NCI-H524 treated with DMSO at 0.1 percent for 48 hours (cell line): ENCODE data around the gene TRAF7.
"Not testable (repeated sequence)": the region's sequence is repeated elsewhere in the genome, so short reads cannot be mapped to it uniquely, and the experiment has no call there.

Experiments
- DNase-seq: peaks from one replicate; lab custom pipeline; 2025; lab: John Stamatoyannopoulos, UW

The TRAF7 gene

DNA sequence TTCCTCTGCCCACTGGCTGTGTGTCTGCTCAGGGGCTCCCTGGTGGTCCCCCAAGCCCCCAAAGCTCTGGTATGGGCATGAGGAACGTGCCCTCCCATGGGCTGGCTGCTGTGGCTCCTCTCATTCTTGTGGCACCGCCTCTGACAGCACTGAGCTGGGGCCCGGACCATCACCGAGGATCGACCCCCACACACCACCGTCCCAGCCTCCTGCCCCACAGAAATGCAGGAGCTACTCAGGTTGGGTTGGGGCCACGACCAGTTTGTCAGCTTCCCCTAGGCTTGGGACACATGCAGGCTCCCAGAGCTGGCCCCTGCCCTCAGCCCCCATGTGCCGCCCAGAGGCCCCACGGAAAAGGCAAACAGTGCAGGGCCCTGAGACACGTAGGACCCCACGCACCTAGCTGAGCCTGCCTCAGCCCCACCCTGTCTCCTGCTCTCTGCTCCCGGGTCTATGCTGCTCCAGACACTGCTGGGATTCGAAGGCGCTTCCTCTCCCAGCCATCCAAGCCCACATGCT is 44.1 kb downstream of the TRAF7 start:
- DNase-seq = no peak

DNA sequence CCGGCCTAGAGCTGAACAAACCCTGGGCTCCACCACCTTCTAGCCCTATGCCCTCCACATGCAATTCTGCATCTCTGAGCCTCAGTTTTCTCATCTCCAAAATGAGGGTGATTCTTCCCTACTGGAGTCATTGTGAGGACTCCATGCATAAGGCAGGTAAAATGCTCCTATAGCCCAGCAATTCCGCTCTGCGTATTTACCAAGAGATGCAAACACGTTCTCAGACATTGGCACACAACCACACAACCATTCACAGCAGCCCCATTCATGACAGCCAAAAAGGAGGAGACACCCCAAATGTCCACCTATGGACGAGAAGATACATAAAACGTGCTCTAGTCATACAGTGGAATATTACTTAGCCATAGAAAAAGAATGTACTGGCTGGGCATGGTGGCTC is 44.7 kb downstream of the TRAF7 start:
- DNase-seq = no peak

DNA sequence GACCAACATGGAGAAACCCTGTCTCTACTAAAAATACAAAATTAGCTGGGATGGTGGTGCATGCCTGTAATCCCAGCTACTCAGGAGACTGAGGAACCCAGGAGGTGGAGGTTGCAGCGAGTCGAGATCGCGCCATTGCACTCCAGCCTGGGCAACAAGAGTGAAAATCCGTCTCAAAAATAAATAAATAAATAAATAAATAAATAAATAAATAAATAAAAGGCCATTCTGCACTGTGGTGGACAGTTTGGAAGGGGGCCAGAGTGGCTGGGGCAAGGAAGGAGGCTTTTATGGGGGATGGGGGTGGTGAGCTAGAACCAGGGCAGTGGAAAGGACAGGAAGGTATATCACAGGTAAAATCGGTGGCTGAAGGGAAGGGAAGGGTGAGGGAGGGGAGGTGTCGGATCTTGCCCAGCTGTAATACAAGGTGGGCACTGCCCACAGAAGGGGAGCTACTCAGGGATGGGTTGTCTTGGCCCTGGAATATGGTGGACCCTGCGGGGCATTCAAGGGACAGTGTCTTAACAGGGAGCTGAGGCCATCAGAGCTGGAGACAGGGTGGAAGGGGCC is 47.6 kb downstream of the TRAF7 start:
- DNase-seq = not testable (repeated sequence)

DNA sequence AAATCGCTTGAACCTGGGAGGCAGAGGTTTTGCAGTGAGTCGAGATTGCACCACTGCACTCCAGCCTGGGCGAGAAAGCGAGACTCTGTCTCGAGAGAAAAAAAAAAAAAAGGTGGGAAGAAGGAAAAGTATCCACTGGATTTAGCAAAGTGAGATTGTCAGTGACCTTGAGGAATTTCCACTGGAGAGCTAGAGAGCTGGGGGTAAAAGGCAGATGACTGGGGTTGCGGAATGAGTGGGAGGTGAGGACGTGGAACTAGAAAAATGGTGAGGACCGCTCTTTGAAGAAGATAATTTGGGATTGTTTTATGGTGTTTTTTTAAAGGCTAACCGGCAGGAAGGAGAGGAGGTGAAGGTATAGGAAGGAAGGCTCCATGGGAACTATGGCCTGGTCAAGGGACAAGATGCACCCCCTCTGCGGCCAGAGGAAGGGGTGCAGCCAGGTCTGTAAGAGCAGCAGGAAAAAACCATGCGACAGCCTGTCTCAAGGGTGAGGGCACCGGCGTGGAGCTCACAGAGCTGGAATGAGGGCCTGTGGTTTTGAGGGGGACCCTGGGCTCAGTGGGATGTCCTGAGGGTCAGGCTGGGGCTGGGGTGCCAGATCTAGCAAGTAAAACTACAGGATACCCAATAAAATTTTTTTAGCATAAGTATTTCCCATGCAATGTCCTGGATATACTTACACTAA is 49.0 kb downstream of the TRAF7 start:
- no peak for DNase-seq

DNA sequence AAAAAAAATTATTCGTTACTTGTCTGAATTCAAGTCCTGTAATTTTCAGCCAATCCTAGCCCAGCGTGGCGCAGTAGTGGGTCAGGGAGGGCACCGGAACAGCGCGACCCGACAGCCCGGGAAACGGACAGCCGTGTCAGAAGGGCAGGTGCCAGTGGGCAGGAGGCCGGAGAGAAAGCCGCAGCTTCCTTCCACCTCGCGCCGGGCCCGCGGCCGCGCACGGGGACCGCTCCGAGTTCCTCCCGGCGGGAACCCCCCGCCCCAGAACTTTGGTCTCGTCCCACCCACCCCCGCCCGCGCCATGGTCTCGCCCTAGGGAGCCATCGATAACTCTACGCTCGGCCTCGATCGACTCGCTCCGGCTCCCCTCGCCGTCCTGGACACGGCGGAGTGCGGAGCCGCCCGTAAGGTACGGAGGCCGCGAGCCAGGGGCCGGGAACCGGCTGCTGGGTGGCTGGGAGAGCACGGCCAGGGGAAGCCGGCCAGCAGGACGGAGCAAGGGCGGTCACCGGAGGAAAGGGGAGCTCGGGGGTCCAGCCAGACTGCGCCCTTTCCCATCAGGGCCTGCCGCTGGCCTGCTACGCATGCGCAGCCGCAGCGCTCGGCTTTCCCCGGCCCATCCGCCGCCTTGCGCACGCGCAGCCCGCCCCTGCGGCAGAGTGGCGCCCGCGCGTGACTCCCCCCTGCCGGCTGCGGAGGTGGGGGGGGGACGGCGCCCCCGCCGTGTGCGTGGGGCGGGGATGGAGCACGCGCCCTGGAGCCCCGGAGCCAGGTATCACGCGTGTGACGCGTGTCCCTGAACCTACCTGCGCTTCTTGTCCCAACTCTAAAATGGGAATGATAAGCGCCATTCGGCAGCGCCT is 49.8 kb downstream of the TRAF7 start, which contains the start of gene MLST8:
TSS of gene MLST8 (plus strand) at position 351 of the 863 bp plus-strand sequence. CDS start 632 bp downstream, outside the sequence.
- no peak for DNase-seq

DNA sequence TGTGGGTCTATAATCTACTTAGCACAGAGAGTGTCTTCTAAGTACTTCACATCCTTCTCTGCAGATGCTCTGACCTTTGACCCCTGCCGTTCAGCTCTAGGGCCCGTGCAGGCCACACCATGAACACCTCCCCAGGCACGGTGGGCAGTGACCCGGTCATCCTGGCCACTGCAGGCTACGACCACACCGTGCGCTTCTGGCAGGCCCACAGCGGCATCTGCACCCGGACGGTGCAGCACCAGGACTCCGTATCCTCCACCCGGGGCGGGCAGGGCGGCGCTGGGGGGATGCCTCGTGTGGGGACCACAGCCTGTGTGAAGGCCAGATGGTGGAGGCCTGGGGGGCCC is 50.4 kb downstream of the TRAF7 start:
- DNase-seq = no peak

DNA sequence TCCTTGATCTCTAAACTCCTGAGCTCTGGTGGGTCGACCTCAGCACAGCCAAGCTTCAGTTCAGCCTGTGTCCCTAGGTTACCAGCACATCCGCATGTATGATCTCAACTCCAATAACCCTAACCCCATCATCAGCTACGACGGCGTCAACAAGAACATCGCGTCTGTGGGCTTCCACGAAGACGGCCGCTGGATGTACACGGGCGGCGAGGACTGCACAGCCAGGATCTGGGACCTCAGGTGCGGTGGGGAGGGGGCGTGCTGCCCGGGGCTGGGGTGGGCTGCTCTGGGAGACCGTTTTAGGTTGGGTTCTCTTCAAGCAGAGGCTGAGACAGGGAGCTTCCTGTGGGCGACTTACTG is 50.8 kb downstream of the TRAF7 start:
- DNase-seq = no peak

DNA sequence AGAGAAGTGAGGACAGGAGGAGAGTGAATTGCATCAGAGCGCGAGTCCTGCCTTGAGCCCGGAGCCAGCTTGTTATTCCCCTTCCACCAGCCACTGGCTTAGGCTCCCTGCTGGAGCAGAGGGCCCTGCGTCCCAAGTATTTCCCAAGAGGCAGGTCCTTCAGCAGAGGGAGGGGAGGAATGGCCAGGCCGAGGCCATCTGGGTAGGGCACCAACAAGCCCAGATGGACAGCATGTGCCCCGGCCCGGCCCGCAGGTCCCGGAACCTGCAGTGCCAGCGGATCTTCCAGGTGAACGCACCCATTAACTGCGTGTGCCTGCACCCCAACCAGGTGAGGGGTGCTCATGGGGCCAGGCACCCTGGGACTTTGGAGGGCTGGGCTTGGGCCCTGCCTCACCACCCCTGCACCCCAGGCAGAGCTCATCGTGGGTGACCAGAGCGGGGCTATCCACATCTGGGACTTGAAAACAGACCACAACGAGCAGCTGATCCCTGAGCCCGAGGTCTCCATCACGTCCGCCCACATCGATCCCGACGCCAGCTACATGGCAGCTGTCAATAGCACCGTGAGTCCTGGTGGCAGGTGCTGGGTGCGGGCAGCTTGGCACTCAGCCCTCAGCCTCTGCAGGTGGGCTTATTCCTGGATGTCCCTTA is 51.3 kb downstream of the TRAF7 start:
- no peak for DNase-seq

DNA sequence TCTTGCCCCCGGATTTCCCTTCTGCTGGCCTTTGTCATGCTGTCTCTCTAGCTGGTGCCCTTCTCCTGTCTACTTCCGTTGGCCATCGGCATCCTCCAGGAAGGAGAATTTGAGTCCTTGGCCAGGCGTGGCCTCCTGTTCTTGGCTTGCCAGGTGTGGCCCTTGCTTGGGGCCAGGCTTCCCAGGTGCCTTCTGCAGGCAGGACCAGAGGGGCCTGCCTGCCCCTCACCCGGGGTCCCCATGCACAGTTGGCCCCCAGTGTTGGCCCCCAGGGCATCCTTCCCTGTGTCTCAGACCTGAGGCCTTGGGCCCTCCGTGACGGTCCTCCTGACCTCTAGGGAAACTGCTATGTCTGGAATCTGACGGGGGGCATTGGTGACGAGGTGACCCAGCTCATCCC is 52.3 kb downstream of the TRAF7 start:
- DNase-seq = no peak

DNA sequence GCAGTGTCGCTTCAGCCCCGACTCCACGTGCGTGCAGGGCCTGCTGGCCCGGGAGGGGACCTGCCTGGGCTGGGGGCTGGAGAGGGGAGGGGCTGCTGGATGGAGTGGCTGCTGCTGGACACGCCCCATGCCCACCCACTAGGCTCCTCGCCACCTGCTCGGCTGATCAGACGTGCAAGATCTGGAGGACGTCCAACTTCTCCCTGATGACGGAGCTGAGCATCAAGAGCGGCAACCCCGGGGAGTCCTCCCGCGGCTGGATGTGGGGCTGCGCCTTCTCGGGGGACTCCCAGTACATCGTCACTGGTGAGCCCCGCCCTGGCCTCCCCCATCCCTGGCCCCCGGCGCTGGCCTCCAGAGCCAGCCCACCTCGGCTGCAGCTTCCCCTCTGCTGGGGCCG is 52.7 kb downstream of the TRAF7 start:
- no peak for DNase-seq

DNA sequence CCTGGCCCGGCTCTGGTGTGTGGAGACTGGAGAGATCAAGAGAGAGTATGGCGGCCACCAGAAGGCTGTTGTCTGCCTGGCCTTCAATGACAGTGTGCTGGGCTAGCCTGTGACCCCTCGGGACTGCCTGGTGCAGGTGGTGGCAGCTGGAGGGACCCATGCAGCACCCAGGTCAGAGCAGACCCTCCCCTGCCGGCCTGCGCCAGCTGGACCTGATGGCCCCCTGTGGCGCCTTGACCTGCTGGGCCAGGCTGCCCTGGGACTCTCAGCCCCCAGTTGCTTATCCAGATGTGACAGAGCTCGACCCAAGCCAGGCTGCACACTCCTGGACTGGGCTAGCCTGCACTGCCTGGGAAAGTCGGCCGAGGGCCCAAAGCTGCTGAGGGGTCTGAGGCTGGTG is 53.2 kb downstream of the TRAF7 start:
- DNase-seq = no peak

DNA sequence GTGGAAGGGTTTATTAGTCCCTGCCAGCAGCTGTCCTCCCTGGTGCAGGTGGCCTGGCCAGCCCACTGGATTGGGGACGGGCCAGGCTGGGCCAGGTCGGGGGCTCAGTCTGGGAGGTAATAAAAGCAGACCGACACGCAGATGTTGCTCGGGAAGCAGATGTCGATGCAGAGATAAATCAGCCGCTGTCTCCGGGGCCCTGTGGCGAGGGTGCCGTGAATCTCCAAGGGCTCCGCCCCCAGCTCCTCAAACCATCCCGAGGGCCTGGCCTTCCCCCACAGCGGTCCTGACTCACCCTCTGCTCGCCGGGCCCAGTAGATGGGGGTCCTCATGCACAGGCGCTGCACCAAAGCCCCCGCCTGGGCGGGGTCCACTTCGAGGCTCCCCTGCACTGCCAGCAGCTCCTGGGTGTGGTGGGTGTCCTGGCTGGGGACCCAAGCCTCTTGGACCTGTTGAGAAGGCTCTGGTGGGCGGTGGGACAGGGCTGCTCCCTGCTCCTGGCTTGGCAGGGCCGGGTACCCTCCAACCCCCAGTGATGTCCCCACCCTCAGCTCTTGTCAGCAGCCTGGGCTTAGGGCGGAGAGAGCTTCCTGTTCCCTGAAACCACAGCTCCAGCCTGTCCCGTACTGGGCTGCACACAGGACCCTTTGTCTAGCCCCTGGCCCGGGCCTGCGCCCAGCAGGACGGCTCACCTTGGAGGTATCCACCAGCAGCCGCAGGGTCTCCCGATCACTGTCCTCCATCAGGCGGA is 53.9 kb downstream of the TRAF7 start:
- DNase-seq = no peak

DNA sequence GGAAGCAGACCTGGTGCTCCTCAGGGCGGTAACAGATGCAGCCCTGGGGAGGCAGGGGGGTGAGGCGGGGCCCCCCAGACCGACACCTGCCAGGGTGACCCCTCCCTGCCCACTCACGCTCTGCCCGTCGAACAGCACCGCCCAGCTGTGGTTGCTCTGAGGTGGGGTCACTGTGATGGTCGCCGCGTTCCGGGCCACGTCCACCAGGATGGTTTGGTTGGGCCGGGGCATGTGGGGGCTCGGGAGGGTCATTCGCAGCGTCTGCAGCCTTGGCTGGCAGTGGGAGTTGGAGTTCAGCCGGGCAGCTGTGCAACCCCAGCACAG is 54.4 kb downstream of the TRAF7 start:
- no peak for DNase-seq

DNA sequence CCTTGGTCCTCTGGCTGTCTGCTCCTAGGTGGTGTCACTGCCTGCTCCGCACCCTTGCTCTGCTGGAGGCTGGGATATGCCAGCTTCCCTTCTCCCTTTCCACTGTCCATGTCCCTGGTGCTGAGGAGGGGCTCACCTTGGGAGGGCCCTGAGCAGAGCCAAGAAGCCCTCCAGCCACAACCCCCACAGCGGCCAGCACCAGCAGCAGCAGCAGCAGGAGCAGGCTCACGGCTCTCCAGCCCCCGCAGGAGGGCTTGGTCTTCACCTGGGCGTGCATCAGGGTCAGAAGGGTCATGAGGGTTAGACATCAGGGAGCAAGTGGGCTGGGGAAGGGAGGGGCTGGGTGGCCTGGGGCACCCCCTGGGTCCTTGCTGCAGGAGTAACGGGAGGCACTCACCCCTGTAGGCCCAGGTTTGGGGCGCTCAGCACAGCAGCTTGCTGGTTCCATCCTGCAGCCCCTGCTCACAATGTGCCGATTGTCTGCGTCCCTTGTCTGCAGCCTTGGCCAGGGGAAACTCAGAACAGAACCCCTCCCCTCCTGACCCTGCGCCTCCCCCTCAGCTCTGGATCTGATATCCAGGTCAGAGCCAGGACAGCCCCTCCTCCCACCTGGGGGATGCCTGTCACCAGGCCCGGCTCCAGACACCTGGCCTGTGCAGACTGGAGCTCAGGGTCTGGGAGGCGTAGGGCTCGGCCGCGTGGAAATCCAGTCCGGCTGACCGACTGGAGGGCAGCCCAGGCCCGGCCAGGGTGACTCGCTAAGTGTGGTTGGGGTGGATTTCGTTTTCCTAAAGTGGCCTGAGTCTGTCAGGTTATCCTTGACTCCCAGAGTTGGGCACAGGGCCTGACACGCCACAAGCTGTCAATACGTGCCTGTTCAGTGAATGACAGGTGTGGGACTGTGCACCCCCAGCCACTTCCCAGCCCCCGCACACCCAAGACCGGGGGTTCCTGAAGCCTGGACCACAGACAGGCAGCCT is 55.1 kb downstream of the TRAF7 start, which contains the start of gene BRICD5:
TSS of gene BRICD5 (minus strand) at position 478 of the 980 bp plus-strand sequence. CDS start at position 448, 30 bp downstream.
- no peak for DNase-seq

DNA sequence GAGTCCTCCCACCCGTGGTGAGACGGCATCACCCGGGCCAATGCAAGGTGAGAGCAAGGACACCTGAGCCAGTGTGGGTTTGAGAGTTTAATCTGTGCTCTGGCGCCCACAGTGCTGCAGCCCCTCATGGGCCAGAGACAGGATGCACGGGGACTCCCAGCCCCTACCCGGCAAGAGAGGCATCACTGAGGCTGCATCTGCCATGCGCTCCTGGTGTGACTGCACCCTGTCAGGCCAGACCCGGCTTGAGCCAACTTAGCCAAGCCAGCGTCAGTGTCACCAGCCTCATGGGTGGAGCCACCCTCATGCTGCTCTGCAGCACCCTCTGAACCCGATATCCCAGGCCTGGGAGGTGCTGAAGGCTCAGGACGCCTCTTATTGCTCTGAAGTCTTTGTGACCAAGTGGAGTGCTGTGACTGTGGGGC is 56.4 kb downstream of the TRAF7 start:
- DNase-seq = no peak

DNA sequence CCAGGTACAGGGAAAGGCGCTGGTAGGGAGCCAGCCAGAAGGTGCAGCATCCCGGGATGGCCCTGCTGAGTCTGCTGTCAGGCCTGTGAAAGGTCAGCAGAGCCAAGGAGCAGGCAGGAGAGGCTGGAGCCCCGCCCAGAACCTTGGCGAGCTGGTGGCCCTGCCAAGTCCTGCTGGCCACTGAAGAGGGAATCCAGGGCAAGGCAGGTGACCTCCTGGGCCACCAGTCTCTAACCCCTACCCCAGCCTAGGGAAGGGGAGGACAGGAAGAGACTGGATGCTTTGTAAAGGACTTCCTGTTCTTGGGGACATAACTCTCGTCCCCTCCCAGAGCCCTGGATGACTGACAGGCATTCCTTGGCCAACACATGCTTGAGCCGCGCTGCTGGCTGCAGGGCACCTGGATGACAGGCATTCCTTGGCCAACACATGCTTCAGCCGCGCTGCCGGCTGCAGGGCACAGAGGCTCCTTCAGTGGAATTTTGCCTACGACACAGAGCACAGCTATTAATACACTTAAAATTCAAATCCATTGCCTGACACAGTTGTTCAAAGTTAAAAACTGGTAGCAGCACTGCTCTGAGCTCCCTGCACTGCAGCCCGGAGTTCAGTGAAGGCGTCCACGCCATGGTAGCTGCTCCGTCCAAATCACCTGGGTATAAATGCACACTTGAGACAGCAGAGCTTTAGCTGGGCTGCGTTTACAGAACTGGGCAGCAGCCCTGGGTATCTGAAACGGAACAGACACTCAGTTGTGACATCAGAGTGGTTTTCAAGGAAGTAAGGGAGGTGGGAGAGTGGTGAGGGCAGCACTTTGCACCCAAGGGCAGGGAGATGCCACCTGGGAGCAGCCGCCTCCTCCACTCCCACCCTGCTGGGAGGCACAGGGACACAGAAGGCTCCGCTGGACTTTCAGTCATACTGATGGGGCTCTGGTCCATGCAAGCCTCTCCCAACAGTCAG is 57.1 kb downstream of the TRAF7 start:
- no peak for DNase-seq

DNA sequence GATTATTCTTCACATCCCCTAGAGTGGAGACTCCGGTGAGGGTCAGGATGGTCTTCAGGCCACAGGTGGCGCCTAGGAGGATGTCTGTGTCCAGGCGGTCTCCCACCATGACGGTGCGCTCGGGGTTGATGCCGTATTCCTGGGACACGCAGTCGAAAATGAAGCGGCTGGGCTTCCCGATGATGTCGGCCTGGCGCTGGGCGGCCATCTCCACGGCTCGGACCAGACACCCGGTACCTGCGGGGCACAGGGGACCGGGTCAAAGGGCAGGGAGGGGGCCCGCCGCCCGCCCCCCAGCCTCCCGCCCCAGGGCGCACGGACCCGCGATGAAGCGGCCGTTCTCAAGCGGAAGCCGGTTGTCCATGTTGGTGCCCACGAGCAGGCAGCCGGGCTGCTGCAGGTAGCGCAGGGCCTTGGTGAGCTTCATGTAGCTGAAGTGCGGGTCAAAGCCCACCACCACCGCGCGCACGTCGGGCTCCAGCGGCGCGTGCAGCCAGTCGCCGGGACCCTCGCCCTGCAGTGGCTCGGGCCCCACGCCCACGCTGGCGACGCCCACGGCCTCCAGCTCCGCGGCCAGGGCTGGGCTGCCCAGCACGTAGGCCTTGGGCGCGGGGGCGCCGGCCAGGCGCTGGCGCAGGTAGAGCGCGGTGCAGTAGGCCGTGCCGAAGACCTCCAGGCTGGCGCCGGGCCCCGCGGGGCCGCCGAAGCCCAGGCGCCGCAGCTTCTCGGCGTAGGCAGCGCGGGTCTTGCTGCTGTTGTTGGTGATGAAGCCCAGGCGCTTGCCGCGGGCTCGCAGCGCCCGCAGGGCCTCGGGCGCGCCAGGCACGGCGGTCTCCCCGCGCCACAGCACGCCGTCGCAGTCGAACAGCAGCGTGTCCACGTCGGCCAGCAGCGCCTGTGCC is 58.5 kb downstream of the TRAF7 start:
- no peak for DNase-seq

DNA sequence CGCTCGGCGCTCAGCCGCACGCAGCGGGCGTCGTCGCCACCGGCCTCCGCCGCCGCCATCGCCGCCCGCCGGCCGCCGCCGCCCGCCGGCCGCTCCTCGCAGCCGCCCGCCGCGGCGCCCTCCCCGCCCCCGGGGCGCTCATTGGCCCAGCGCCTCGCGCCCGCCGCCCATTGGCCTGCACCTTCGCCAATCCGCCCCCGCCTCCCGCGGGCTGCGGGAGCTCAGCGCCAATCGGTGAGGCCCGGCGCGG is 59.1 kb downstream of the TRAF7 start, which contains the start of gene PGP:
TSS of gene PGP (minus strand) at position 122 of the 250 bp plus-strand sequence. CDS start at position 59, 63 bp downstream.
- no peak for DNase-seq
